ENCODE measurements around the gene LHFPL2.

DNA sequence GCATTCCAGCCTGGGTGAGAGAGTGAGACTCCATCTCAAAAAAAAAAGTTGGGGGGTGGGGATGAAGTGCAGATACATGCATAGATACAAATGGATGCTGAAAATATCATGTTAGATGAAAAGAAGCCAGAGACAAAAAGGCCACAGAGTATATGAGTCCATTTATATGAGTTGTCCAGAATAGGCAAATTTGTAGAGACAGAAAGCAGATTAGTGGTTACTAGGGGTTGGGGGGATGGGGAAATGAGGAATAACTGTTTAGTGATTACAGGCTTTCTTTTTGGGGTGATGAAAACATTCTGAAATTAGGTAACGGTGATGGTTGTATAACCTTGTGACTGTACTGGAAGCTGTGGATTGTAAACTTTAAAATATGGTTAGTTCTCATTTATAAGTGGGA, 13.8 kb upstream of the LHFPL2 start:
- TF ChIP-seq, protein P1, sequence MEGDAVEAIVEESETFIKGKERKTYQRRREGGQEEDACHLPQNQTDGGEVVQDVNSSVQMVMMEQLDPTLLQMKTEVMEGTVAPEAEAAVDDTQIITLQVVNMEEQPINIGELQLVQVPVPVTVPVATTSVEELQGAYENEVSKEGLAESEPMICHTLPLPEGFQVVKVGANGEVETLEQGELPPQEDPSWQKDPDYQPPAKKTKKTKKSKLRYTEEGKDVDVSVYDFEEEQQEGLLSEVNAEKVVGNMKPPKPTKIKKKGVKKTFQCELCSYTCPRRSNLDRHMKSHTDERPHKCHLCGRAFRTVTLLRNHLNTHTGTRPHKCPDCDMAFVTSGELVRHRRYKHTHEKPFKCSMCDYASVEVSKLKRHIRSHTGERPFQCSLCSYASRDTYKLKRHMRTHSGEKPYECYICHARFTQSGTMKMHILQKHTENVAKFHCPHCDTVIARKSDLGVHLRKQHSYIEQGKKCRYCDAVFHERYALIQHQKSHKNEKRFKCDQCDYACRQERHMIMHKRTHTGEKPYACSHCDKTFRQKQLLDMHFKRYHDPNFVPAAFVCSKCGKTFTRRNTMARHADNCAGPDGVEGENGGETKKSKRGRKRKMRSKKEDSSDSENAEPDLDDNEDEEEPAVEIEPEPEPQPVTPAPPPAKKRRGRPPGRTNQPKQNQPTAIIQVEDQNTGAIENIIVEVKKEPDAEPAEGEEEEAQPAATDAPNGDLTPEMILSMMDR (IDR thresholded peaks at IDR 0.05) = no peak
- no peak for TF ChIP-seq POLR2A (IDR thresholded peaks at IDR 0.05)

Measured in testis (tissue), 2 donors.